GM21737 (cell line): ENCODE results near the gene ERAP2.
A peak's percentile ranks its signal among the peaks of the same experiment; 100 is the strongest.

Experiments used
- ATAC-seq: cut with Tn5 transposase; IDR thresholded peaks from one replicate; pipeline ENCODE4 v1.9.1; 2021; ENCODE audit warnings: mild to moderate bottlenecking, moderate library complexity; ENCODE audit not compliant: unreplicated experiment

The ERAP2 gene

GRCh38 chr5:96896276-96896675 lies 20.0 kb downstream of the ERAP2 start:
- peak; percentile 74 for ATAC-seq

DNA sequence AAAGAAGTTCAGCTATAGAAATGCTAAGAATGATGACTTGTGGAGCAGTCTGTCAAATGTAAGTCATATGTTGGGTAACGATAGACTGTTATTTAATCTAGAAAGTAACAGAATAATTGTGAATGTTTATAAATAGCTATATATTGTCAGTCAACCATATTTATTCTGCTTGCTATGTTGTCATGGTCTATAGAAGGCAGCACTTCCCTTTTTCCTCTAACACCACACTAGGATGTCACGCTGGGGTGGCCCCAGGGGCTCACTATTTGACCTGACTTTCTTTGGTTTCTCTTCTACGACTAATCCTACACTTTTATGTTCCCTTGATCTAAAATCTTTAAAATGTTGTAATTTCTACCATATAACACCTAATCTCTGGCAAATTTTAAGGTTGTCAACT lies 20.5 kb downstream of the ERAP2 start:
- peak; percentile 90 for ATAC-seq

GRCh38 chr5:96901384-96901783 lies 25.1 kb downstream of the ERAP2 start:
- ATAC-seq: no peak

DNA sequence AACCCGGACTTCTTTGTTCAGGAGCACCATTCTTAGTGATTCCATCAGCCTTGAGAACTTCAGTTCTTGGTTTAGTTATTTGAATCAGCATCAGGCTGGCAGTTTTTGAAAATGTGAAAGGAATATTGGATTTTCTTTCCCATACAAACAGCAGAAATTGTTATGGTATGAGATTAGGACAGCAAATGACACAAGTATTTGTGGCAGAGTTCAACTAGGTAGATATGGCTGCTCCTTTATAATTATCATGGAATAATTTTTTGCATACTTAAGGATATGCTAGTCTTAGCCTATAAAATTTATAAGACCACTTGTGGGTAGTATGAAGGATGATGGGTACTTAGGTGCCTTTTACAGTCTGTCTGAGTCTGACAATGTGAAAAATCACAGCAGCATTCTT lies 25.5 kb downstream of the ERAP2 start:
- ATAC-seq: no peak

DNA sequence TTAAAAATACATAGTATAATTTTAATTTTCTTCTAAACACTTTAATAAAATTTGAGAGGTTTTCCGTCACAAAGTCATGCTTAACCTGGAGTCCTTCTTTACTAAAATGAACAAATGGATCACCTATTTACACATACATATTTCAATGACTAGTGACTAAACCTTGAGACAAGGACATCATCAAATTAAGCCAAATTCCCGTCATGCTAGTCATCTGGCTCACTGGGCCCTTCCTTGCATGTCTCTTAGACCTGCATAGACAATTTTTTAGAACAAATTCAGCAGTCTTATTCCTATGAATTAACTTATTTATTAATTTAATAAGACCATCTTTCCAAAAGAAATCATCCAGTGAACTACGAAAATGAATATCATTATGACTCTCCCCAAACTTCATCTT lies 26.6 kb downstream of the ERAP2 start:
- ATAC-seq: no peak

- no peak for ATAC-seq
These were observed 27.0 kb downstream of the ERAP2 start for GRCh38 chr5:96903300-96903699.

- ATAC-seq: no peak
These were observed 28.0 kb downstream of the ERAP2 start for GRCh38 chr5:96904054-96904931.

GRCh38 chr5:96905864-96906263 lies 29.6 kb downstream of the ERAP2 start:
- no peak for ATAC-seq

DNA sequence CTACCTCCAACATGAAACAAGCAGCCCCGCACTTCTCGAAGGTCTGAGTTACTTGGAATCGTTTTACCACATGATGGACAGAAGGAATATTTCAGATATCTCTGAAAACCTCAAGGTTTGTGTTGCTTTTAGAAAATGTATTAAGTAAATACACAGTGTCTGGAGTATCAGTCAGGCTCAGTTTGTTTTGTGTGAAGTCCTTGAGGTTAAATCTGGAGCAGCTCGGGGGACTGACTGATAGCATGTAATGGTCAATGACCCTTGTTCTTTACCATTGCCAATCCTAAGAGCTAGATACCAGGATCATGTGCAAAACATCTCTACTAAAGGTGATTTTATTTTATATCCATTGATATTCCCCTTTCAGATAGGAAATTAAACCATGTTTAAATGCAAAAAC lies 32.7 kb downstream of the ERAP2 start:
- no peak for ATAC-seq

GRCh38 chr5:96909435-96909834 lies 33.1 kb downstream of the ERAP2 start:
- no peak for ATAC-seq

GRCh38 chr5:96911139-96911538 lies 34.8 kb downstream of the ERAP2 start:
- no peak for ATAC-seq

GRCh38 chr5:96913233-96913632 lies 36.9 kb downstream of the ERAP2 start:
- ATAC-seq: no peak

DNA sequence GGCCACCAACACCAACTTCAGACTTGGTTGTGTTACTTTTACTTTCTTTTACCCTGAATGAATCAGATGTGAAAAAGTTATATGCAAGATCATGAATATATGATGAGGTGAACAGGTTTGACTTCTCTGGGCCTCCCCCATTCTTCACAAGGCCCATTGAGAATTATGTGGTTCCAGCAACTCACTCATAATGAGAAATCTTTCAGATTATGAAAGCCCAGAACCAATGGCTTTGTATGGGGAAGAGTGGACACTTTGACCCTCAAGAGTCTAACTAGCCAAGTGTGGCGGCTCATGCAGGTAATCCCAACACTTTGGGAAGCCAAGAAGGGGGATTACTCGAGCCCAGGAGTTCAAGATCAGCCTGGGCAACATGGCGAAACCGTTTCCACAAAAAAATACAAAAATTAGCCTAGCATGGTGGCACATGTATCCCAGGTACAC lies 43.5 kb downstream of the ERAP2 start:
- ATAC-seq: peak; percentile 58

GRCh38 chr5:96920744-96921355 lies 44.5 kb downstream of the ERAP2 start:
- ATAC-seq: no peak

DNA sequence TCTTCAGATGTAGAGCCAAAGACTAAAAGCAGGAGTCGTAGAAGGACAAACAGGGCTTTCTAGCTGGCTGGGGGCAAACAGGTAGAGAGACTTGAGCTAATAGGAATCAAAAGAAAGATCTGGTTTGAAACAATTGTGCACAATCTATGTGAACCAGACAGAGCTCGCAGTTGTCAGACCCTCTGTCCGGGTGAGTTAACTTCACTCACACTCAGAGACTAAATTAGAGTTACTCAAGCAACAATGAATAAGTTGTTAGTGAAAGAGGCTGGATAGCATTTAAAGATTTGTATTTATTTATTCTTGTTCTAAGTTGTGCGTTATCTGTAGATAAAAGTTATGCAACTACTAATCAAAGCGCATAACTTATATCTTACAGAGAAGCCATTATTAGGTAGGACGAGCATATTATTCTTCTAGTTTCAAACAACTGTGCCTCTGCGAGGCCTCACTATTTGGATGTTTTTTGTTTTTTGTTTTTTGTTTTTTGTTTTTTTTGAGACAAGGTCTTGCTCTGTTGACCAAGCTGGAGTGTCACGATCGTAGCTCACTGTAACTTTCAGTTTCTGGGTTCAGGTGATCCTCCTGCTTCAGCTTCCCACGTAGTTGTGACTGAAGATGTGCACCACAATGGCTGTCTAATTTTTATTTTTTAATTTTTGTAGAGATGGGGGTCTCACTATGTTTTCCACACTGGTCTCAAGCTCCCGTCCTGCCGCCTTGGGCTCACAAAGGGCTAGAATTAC lies 46.4 kb downstream of the ERAP2 start:
- ATAC-seq: no peak

DNA sequence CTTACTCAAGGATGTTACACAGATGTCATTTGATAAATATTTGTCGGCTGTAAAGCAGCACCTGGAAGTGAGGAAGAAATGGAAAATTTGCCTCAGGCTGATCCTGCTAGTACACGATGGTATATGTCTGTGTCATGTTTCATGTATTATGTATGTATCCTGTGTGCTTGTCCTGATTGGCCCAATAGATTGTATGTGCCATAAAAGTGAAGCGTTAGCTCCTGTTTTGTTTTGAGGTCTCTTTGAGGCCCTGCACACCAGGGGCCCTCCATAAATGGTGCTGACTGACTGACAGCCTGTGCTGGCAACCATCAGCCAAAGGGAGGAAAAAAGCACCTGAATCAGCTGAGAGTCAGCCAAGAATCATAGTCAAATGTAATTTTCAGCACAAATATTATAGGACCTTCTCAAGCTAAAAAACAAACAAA lies 47.7 kb downstream of the ERAP2 start:
- ATAC-seq: no peak

GRCh38 chr5:96926276-96926675 lies 50.0 kb downstream of the ERAP2 start:
- ATAC-seq: no peak

- ATAC-seq: no peak
These were observed 50.7 kb downstream of the ERAP2 start for GRCh38 chr5:96927008-96927407.

DNA sequence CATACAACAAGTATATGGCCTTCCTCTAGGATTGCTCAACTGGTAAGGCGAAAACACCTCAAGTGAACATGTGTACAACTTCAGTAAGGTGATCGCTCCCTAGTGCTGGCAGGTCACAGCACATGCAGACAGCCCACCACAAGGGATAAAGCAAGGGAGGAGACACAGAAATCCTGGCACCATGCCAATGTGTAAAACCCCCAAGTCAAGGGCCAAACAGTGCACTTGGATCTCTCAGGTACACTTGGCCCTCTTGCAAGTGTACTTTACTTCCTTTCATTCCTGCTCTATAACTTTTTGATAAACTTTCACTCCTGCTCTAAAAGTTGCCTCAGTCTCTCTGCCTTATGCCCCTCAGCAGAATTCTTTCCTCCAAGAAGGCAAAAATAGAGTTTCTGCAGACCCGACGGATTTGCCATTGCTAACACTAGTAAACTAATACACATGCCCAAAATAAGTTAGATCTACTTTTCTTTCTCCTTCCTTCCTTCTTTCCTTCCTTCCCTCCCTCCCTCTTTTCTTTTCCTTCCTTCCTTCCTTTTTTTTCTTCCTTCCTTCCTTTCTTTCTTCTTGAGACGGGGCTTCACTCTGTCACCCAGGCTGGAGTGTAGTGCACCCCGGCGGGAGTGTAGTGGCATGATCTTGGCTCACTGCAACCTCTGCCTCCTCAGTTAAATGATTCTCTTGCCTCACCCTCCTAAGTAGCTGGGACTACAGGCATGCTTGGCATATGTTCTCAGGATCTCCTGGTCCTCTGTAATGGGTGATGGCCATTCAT lies 52.8 kb downstream of the ERAP2 start:
- ATAC-seq: no peak

- ATAC-seq: no peak
These were observed 53.8 kb downstream of the ERAP2 start for GRCh38 chr5:96930058-96930457.

DNA sequence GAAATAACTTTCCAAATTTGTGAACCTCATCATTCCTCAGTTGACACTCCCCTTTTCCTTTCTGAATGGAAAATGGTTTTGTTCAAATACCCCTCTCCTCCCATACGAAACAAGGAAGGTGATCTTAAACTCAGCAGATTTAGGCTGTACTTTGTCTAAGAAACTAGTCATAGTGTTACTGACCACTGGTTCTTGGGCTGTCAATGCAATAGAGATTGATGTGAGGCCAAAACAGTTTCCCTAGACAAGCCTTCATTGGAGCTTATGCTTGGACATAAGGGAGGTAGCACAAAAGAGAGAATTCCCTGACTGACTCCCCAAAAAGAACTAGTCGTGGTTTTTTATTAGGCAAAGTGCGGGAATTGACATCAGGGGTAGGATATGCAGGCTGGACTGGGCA lies 54.3 kb downstream of the ERAP2 start:
- no peak for ATAC-seq
